B cell (primary cell): ENCODE measurements around the gene LPXN.

ENCODE experiments used
- EZH2 ChIP-seq: IDR thresholded peaks from 2 replicates; pipeline ENCODE4 v1.6.1; 2012; ENCODE audit warnings: borderline replicate concordance, low read depth, mild to moderate bottlenecking, moderate library complexity, low read length; ENCODE audit not compliant: insufficient read depth, poor library complexity, severe bottlenecking
- TF ChIP-seq, protein P1 (sequence below): fragments of 200-600 bp; IDR thresholded peaks from one replicate; pipeline ENCODE4 v1.8.0; 2022; ENCODE audit warnings: antibody characterized with exemption, mild to moderate bottlenecking

DNA sequence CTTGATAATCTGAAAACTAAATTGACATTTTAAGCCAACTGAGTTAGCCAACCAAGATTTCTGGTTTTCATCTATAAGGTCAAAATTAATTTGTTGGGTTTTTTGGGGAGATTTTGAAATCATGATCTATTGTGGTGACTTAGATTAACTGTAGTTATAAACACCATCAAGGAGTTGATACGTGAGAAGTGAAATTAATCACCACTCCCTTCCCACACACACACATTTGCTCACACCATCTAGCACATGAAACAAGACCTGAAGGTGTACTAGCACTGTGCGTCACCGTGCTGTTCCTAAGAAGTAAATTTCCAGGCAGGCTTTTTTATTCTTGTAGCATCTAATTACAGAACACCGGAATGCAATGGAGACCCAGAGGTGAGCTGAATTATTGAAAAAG lies 69.8 kb downstream of the LPXN start:
- TF ChIP-seq, protein P1, sequence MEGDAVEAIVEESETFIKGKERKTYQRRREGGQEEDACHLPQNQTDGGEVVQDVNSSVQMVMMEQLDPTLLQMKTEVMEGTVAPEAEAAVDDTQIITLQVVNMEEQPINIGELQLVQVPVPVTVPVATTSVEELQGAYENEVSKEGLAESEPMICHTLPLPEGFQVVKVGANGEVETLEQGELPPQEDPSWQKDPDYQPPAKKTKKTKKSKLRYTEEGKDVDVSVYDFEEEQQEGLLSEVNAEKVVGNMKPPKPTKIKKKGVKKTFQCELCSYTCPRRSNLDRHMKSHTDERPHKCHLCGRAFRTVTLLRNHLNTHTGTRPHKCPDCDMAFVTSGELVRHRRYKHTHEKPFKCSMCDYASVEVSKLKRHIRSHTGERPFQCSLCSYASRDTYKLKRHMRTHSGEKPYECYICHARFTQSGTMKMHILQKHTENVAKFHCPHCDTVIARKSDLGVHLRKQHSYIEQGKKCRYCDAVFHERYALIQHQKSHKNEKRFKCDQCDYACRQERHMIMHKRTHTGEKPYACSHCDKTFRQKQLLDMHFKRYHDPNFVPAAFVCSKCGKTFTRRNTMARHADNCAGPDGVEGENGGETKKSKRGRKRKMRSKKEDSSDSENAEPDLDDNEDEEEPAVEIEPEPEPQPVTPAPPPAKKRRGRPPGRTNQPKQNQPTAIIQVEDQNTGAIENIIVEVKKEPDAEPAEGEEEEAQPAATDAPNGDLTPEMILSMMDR = no peak
- no peak for TF ChIP-seq EZH2
